ENCODE measurements around the gene ADAM12. TPM values are rescaled to one million over a fixed set of nuclear protein-coding genes. Genes with fewer than 3 reads are reported as not detected.

The ADAM12 gene
- total and polyA plus RNA-seq, 2 of the 13 experiments (the other 11 are each of a cell fraction or from before 2014, with no cell fraction given), result not detected

GRCh38 chr10:126087153-126087680, 301.1 kb downstream of the ADAM12 start (continued):
- TF ChIP-seq TSC22D2 (CRISPR knock-in tag; IDR thresholded peaks at IDR 0.05; ENCODE audit: borderline replicate concordance) (no peak), ZNF335 (CRISPR knock-in tag; IDR thresholded peaks at IDR 0.05) (no peak), CCDC6 (CRISPR knock-in tag; IDR thresholded peaks at IDR 0.05) (no peak), ZNF83 (CRISPR knock-in tag; IDR thresholded peaks at IDR 0.05; ENCODE audit: borderline replicate concordance) (no peak)

- no peaks in the 10 kb centered on the region for H3K4me1 ChIP-seq (ENCODE audit: insufficient read depth, low read length)
Observed at GRCh38 chr10:126085806-126086205, 302.5 kb downstream of the ADAM12 start.

More at GRCh38 chr10:126085806-126086205, 302.5 kb downstream of the ADAM12 start:
- Histone ChIP-seq H3K27ac (ENCODE audit: extremely low read length, insufficient read depth, low read length) (no peak overlapping the region), H4K20me1 (ENCODE audit: insufficient read depth, low read length) (no peaks in the 10 kb centered on the region), H2AFZ (ENCODE audit: low read length) (no peak overlapping the region), H3K27me3 (ENCODE audit: control insufficient read depth in 1 of 2, insufficient read depth in 2 of 2, low read length in 2 of 2) (peaks cover 1 to 18% of the 10 kb centered on the region in 2 experiments; a peak in 4 of 5 replicates), H3K36me3 (replicated peaks in 1 of 2; ENCODE audit: control insufficient read depth in 1 of 2, insufficient read depth in 2 of 2, low read length in 2 of 2) (no peaks in the 10 kb centered on the region), H3K9me3 (ENCODE audit: low read length) (no peaks in the 10 kb centered on the region), H3K4me3 (replicated peaks in 1 of 3; ENCODE audit: insufficient read depth in 1 of 3, low read depth in 2 of 3, low read length in 3 of 3) (no peak overlapping the region), H3K9ac (ENCODE audit: insufficient read depth, low read depth, low read length) (no peak overlapping the region), H3K4me2 (ENCODE audit: low read depth, low read length) (no peak overlapping the region), H3K79me2 (ENCODE audit: insufficient read depth, low read length) (no peaks in the 10 kb centered on the region)
- no peak for TF ChIP-seq ZNF160 (CRISPR knock-in tag; IDR thresholded peaks at IDR 0.05)
- TF ChIP-seq PLSCR1 (CRISPR knock-in tag; IDR thresholded peaks at IDR 0.05; ENCODE audit: borderline replicate concordance), result no peak
- TF ChIP-seq CHCHD3 (CRISPR knock-in tag; IDR thresholded peaks at IDR 0.05), result no peak
- TF ChIP-seq TFE3 (CRISPR knock-in tag; IDR thresholded peaks at IDR 0.05), result no peak
- TF ChIP-seq ZNF10 (CRISPR knock-in tag; IDR thresholded peaks at IDR 0.05; ENCODE audit: borderline replicate concordance, low read depth), result no peak
- no peak for TF ChIP-seq ZNF225 (CRISPR knock-in tag; IDR thresholded peaks at IDR 0.05)
- TF ChIP-seq ZNF891 (CRISPR knock-in tag; IDR thresholded peaks at IDR 0.05), result no peak
- no peak for TF ChIP-seq ZMYM2 (CRISPR knock-in tag; IDR thresholded peaks at IDR 0.05)
- BruUV-seq (replicated peaks), result no TSS peak
- DNase-seq (ENCODE audit: low spot score) (no peak), FAIRE-seq (no peak), ATAC-seq (no peak)
- intact Hi-C loops (cut with micrococcal nuclease; ENCODE audit: unreplicated experiment) (no loop called here), in situ Hi-C loops (cut with HindIII; ENCODE audit: extremely low pct_ligation_motif_present, low pct_unique_long_range_greater_than_20kb) (no loop called here)
- ChIA-PET POLR2A (no interaction called here), CTCF (ENCODE audit: low intra/inter-chr PET ratio, low total read pairs) (no interaction called here)
- WGBS (ENCODE audit: low lambda C conversion rate), result 0% methylated on average over 1 of the region's 1 CpG
